ENCODE measurements around the gene AJAP1. TPM values are rescaled to one million over a fixed set of nuclear protein-coding genes. Genes with fewer than 3 reads are reported as not detected.

The AJAP1 gene
- total RNA-seq, 1 donor from 2014 or later: not detected

GRCh38 chr1:4729090-4729471, 74.7 kb downstream of the AJAP1 start:
- intact Hi-C loops (cut with micrococcal nuclease): no loop called here

GRCh38 chr1:4730078-4730477, 75.7 kb downstream of the AJAP1 start:
- intact Hi-C loops (cut with micrococcal nuclease): no loop called here

GRCh38 chr1:4733446-4734177, 79.2 kb downstream of the AJAP1 start:
- intact Hi-C loops (cut with micrococcal nuclease): no loop called here

- intact Hi-C loops (cut with micrococcal nuclease): no loop called here
Observed at GRCh38 chr1:4734219-4734618, 79.8 kb downstream of the AJAP1 start.

GRCh38 chr1:4734791-4735190, 80.4 kb downstream of the AJAP1 start:
- intact Hi-C loops (cut with micrococcal nuclease): no loop called here

- intact Hi-C loops (cut with micrococcal nuclease): no loop called here
Observed at GRCh38 chr1:4736254-4736653, 81.8 kb downstream of the AJAP1 start.

GRCh38 chr1:4741876-4742423, 87.5 kb downstream of the AJAP1 start:
- intact Hi-C loops (cut with micrococcal nuclease): no loop called here

GRCh38 chr1:4743978-4744750, 89.8 kb downstream of the AJAP1 start:
- intact Hi-C loops (cut with micrococcal nuclease): no loop called here

GRCh38 chr1:4745560-4745959, 91.2 kb downstream of the AJAP1 start:
- intact Hi-C loops (cut with micrococcal nuclease): no loop called here

- intact Hi-C loops (cut with micrococcal nuclease): no loop called here
Observed at GRCh38 chr1:4749406-4749805, 95.0 kb downstream of the AJAP1 start.

- intact Hi-C loops (cut with micrococcal nuclease): no loop called here
Observed at GRCh38 chr1:4750177-4750576, 95.8 kb downstream of the AJAP1 start.

- intact Hi-C loops (cut with micrococcal nuclease): no loop called here
Observed at GRCh38 chr1:4752059-4752458, 97.7 kb downstream of the AJAP1 start.

GRCh38 chr1:4754816-4755215, 100.4 kb downstream of the AJAP1 start:
- intact Hi-C loops (cut with micrococcal nuclease): no loop called here

- intact Hi-C loops (cut with micrococcal nuclease): no loop called here
Observed at GRCh38 chr1:4755301-4755845, 101.0 kb downstream of the AJAP1 start.

- intact Hi-C loops (cut with micrococcal nuclease): no loop called here
Observed at GRCh38 chr1:4755864-4756504, 101.6 kb downstream of the AJAP1 start.

GRCh38 chr1:4756851-4757580, 102.6 kb downstream of the AJAP1 start:
- intact Hi-C loops (cut with micrococcal nuclease): no loop called here

- intact Hi-C loops (cut with micrococcal nuclease): no loop called here
Observed at GRCh38 chr1:4759671-4760070, 105.3 kb downstream of the AJAP1 start.

- intact Hi-C loops (cut with micrococcal nuclease): no loop called here
Observed at GRCh38 chr1:4760088-4760487, 105.7 kb downstream of the AJAP1 start.

GRCh38 chr1:4761324-4761723, 106.9 kb downstream of the AJAP1 start:
- intact Hi-C loops (cut with micrococcal nuclease): no loop called here

GRCh38 chr1:4762146-4762545, 107.7 kb downstream of the AJAP1 start:
- intact Hi-C loops (cut with micrococcal nuclease): no loop called here

GRCh38 chr1:4767308-4767707, 112.9 kb downstream of the AJAP1 start:
- intact Hi-C loops (cut with micrococcal nuclease): no loop called here

Data from T-helper 1 cell treated with Interleukin-12 subunit alpha and Interleukin-12 subunit beta and Interleukin-4 antibody, amounts not matched to agents 30 ng/mL and 1 ng/mL, for 36 hours (primary cell).